ENCODE measurements around the gene PLN. TPM values are rescaled to one million over a fixed set of nuclear protein-coding genes. Genes with fewer than 3 reads are reported as not detected.

Gene PLN
- 1,000 to 10,000 TPM in 1 of 2 donors, 100 to 1,000 TPM in 1; 560 to 1,831 TPM for total RNA-seq

GRCh38 chr6:118548136-118548535 lies at the start of gene PLN:
TSS of gene PLN (plus strand) at chr6:118548296. CDS start at chr6:118558922, 10,626 bp downstream.
- TF ChIP-seq CTCF (IDR thresholded peaks at IDR 0.05) = no peak
- Histone ChIP-seq H3K27ac (peak within 1 kb of the TSS; percentile 78 to 83), H3K36me3 (peaks cover 36% of the 10 kb centered on the region), H3K9me3 (no peaks in the 10 kb centered on the region), H3K4me1 (no peaks in the 10 kb centered on the region), H3K4me3 (peak within 1 kb of the TSS; percentile 43 to 48), H3K27me3 (no peaks in the 10 kb centered on the region)
- DNase-seq (ENCODE audit: low spot score) = no peak

- H3K4me3 ChIP-seq = no peak overlapping the region
These were observed 47.7 kb upstream of the PLN start for GRCh38 chr6:118500130-118501015.

GRCh38 chr6:118501099-118501498 lies 47.0 kb upstream of the PLN start:
- no peaks in the 10 kb centered on the region for H3K9me3 ChIP-seq
- H3K4me3 ChIP-seq = no peak overlapping the region
- no peak for DNase-seq (ENCODE audit: low spot score)
- H3K36me3 ChIP-seq = no peaks in the 10 kb centered on the region
- H3K27ac ChIP-seq = no peak overlapping the region
- no peaks in the 10 kb centered on the region for H3K4me1 ChIP-seq
- H3K27me3 ChIP-seq = no peaks in the 10 kb centered on the region
- no peak for TF ChIP-seq CTCF (IDR thresholded peaks at IDR 0.05)

More at GRCh38 chr6:118500130-118501015, 47.7 kb upstream of the PLN start:
- no peaks in the 10 kb centered on the region for H3K36me3 ChIP-seq
- H3K27me3 ChIP-seq = no peaks in the 10 kb centered on the region
- H3K27ac ChIP-seq = no peak overlapping the region
- no peaks in the 10 kb centered on the region for H3K9me3 ChIP-seq
- H3K4me1 ChIP-seq = no peaks in the 10 kb centered on the region
- no peak for TF ChIP-seq CTCF (IDR thresholded peaks at IDR 0.05)
- no peak for DNase-seq (ENCODE audit: low spot score)

GRCh38 chr6:118501765-118502164 lies 46.3 kb upstream of the PLN start:
- TF ChIP-seq CTCF (IDR thresholded peaks at IDR 0.05) = no peak
- Histone ChIP-seq H3K4me3 (no peak overlapping the region), H3K36me3 (no peaks in the 10 kb centered on the region), H3K27ac (no peak overlapping the region), H3K27me3 (no peaks in the 10 kb centered on the region), H3K4me1 (no peaks in the 10 kb centered on the region), H3K9me3 (no peaks in the 10 kb centered on the region)
- DNase-seq (ENCODE audit: low spot score) = no peak

GRCh38 chr6:118502169-118502568 lies 45.9 kb upstream of the PLN start:
- no peak overlapping the region for H3K4me3 ChIP-seq
- no peaks in the 10 kb centered on the region for H3K4me1 ChIP-seq
- H3K36me3 ChIP-seq = no peaks in the 10 kb centered on the region
- no peak overlapping the region for H3K27ac ChIP-seq
- H3K9me3 ChIP-seq = no peaks in the 10 kb centered on the region
- no peak for DNase-seq (ENCODE audit: low spot score)
- H3K27me3 ChIP-seq = no peaks in the 10 kb centered on the region
- no peak for TF ChIP-seq CTCF (IDR thresholded peaks at IDR 0.05)
